ENCODE results near the gene TEX28.
"Not testable (repeated sequence)": the region's sequence is repeated elsewhere in the genome, so short reads cannot be mapped to it uniquely, and the experiment has no call there.

Gene TEX28, protein sequence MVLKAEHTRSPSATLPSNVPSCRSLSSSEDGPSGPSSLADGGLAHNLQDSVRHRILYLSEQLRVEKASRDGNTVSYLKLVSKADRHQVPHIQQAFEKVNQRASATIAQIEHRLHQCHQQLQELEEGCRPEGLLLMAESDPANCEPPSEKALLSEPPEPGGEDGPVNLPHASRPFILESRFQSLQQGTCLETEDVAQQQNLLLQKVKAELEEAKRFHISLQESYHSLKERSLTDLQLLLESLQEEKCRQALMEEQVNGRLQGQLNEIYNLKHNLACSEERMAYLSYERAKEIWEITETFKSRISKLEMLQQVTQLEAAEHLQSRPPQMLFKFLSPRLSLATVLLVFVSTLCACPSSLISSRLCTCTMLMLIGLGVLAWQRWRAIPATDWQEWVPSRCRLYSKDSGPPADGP

DNA sequence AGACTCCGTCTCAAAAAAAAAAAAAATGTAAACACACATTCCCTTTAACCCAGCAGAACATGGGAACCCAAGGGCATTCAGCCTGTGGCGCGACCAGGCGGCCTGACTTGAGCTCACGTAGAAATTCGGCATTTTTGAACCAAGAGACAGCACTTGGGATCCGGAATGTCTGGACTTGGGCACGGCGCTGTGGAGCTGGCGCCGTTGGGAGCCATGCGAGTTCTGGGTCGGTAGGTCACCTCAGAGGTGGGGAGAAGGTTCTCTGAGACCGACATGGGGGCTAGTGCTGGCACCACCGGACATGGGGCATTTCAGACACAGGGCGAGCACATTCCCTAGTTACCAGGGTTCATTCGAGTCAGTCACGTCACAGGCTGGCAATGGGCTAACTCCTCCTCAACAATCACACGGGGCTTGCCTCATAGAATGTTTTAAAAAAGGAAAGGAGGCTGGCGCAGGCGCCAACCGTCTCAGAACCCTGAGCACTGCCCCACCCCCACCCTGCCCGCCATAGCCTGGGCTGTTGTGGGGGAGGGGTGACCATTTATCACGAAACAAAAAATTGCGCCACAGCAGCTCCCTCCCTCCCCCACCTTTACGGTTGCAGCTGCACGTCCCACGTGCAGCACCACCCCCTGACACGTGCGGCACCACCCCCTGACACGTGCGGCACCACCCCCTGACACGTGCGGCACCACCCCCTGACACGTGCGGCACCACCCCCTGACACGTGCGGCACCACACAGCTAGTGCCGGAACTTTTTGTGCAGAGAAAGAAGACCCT lies at the start of gene TEX28:
TSS of gene TEX28 (minus strand) at position 334 of the 784 bp plus-strand sequence. CDS start 3,007 bp downstream, outside the sequence.
- no peak for DNase-seq (ENCODE audit: low read depth in 2 of 2)

DNA sequence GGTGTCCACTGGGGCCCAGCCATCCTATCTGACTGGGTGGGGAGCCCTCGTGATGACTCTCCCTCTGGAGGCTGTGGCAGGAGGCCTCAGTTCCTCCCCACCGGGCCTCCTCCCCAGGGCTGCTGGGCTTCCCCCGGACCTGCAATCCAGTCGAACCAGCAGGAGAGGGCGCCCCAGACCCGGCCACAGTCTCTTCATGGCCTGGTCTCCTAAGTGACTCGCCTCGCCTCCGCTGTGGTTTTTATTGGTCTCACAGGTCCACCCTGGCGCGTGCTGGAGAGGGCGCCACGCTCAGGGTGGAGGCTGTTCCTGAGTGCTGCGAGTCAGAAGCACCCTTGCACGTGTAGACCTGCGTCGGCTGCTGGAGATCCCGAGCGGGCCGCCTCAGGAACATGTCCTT lies 48.7 kb upstream of the TEX28 start:
- DNase-seq (ENCODE audit: low read depth in 2 of 2): not testable (repeated sequence)

DNA sequence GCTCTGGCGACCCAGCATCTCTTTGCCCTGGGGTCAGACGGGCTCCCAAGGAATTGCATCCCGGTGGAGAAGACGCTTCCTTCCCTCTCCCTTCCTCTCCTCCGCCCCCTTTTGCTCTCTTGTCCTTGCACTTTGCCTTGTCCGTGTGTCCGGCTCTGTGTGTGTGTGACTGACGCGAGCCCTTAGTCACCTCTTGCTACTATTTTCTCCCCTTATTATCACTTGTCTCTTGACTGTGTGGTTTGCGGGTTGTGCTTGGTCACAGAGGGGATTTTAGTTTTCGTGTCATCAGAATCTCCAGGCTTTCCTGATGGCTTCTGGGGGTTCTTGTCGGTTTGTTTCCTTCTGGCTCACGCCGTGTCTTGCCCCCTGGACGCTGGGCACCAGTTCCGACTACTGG lies 48.1 kb upstream of the TEX28 start:
- DNase-seq (ENCODE audit: low read depth in 2 of 2): not testable (repeated sequence)

DNA sequence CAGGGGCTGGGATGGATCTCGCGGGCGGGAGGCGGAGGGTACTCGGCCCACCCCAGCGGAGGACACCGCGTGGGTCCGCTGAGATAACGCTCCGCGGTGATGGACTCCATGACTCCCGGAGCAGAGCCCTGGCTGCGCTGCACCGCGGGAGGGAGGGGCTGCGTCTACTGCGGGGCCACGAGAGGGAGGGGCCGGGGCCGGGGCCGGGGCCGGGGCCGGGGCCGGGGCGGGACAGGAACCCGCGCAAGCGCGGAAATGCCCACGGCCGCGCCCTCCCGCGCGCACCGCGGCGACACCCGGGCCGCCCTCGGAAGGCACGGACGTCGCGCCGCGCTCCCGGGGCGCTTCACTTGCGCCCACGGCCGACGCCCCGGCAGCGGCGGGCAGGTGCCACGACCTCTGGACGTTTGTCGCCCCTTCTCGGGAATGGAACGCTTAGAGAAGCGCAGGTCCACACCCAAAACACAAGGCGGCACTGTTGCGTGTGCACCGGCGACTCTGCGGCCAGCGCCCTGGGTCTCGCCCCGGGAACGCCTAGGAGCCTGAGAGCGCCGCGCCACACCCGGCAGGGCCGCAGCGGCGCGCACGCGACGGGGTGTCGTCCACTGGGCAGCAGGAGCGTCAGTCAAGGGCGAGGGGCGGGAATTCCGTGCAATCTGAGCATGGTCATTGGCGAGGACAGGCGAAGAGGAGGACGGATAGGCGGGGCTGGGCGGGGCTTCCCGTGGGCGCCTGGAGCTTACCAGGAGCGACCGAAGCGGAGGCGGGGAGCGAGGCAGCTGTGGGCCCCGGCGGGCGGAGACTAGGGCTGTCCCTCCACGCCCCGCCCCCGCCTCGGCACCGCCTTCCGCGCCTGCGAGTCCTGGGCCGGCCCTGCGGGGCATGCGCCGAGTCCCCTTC lies 46.7 kb upstream of the TEX28 start:
- DNase-seq (ENCODE audit: low read depth in 2 of 2): not testable (repeated sequence)

DNA sequence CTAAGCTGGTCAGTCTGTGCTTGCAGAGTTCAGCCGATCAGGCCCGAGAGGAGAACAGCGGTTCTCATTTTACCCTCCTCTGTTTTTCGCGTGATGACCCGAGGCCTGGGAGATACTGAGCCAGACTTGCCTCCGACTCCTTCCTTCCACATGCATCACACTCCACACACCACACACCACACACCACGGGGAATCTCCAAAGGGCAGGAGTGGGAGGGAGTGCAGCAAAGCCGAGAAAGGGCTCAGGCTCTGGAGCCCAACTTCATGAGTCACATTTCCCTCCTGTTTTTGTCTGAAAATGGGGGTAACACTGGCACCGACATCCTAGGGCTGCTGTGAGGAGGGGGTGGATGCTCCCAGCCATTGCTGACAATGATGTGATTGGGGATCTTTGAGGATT lies 39.6 kb upstream of the TEX28 start:
- DNase-seq (ENCODE audit: low read depth in 2 of 2): no peak

DNA sequence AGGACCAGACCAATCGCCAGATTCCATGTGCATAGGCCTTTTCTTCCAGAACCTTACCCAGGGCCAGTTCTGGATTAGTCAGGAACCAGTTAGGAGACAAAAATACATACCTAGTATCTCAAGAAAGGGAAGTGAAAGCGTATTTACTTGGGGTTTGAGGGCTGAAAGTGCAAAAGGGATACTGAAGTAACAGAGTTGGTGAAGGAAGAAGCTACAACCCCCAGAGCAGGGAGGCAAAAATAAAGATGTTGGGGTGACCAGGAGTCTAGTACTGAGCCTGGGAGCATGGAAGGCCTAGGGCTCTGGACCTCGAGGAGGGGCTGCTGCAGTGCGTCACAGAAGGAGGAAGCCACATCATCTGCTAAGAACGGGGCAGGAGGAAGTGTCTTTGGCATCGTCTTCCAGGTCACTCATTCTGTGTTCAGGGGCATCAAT lies 38.9 kb upstream of the TEX28 start:
- no peak for DNase-seq (ENCODE audit: low read depth in 2 of 2)

DNA sequence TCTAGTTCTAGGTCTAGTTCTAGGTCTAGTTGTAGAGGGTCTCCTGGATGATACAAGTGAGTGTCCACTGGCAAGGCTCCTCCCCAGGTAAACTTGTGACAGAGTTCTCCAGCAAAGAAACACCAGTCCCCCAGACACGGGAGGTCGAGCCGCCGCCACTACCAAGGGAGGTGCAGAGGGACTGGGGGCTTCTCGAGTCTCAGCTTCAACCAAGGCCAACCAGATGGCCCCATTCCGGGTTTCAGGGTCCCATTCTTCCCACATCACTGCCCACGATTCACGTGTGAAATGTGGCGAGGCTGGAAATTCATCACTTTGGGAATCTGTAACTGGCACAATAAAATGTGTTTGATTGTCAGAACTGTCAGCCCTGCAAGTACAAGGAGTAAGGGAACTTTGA lies 38.2 kb upstream of the TEX28 start:
- DNase-seq (ENCODE audit: low read depth in 2 of 2): no peak

DNA sequence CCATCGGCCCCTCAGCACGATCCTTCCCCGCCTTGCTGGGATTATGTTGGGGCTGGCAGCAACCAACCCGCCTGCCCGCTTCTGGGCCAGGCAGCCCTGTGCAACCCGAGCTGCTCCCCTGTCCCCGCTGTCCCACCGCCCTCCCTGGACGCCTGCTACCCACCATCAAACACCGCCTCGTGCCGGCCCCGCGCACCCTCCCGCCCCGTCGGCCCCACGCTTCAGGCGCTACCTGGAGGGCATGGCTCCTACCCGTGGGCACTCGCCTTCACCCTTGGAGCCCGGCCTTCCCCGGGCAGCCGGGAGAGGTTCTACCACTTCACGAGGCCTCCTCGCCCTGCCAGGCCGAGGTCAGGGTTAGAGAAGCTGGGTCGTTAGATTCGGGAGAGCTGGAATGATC lies 37.6 kb upstream of the TEX28 start:
- no peak for DNase-seq (ENCODE audit: low read depth in 2 of 2)

DNA sequence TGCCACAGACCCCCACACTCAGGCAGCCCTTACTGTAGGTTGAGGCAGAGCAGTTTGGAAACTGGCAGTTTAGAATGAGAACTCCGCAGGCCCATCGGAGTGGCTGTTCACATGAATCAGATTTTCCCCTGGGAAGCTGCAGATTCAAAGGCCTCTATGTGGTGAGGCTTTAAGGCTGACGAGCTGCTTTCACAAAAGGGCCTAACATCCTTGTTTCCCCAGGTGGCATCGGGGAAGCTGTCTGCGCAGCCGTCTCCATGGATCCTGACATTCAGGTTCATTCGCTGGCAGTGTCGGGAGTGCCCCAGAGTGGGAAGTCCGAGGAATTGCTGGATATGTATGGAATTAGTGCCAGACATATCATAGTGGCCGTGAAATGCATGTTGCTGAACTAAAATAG lies 34.4 kb upstream of the TEX28 start:
- no peak for DNase-seq (ENCODE audit: low read depth in 2 of 2)

DNA sequence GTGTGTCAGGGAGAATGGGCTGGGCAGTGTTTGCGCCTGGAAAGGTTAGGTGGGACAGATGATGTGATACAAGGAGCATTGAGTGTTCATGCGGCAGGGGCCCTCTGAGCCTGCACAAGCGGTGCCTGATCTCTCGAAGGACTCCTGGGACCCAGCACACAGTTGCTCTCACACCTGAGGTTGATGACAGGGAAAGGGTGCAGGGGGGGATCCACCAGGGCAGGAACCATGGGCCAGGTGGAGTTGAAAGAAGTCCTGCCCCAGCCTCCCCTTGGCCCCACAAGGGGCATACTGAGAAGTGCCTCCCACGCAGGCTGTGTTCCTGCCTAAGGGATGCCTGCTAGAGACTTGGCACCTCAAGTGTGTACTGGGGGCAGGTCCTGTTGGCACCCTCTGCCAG lies 33.7 kb upstream of the TEX28 start:
- DNase-seq (ENCODE audit: low read depth in 2 of 2): no peak

DNA sequence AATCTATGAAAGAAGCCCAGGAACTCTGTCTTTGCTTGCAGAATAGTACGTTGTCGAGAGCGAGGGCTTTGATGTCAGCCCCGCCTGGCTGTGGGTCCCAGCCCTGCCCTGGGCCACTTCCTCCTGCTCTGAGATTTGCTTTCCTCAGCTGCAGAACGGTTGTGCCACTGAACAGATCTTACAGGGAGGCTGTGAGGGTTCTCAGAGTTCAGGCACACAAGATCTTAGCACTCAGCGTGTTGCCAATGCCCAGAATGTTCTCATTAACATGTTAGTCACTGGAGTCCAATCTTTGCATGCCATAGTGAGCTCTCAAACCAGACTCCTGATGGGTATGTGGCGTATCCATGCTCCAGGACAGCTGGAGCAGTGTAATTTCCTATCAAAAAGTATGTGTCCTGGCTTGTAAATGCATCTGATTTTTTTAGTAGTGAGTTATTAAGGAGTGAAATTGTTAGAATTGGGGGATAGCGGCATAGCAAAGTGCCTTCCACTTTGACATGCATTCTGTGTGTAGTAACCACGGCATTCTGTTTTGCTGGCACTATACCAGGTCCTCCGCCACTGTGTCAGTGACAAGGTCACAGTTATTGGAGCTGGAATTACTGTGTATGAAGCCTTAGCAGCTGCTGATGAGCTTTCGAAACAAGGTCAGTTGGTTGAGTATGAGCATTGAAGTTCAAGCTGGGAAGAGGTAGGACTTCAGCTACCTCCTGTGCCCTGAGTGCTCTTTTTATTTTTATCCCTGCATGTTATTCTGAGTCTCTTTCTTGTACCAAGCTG lies 32.3 kb upstream of the TEX28 start:
- no peak for DNase-seq (ENCODE audit: low read depth in 2 of 2)

DNA sequence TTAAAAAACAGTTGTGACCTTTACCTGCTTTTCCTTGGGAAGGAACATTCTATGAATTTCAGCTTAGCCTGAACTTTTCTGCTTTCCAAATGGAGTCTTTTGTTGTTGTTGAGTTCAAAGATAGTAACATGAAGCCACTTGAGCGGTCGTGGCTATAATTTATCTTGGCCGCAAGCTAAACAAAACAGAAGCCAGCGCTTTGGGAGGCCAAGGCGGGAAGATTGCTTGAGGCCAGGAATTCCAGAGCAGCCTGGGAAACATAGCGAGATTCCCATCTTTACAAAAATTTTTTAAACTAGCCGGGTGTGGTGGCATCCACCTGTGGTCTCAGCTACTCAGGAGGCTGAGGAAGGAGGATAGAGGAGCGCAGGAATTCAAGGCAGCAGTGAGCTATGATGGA lies 30.6 kb upstream of the TEX28 start:
- no peak for DNase-seq (ENCODE audit: low read depth in 2 of 2)

DNA sequence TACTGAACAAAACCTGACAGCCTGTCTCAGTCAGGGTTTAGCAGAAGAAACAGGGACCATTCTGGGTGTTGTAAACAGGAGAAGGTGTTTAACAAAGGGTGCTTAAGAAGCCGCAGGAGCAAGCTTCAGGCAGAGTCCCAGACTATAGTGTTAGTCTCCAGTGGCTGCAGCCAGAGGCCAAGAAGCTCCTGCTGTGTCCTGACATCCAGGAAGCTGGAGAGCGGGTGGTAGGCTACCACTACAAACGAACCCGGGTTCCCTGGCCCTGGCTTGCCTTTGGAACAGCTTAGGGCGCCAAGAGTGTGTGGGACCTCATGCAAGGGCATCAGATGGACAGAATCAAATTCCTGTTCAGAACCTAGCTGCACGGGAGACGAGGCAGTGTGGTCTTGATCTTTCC lies 28.6 kb upstream of the TEX28 start:
- DNase-seq (ENCODE audit: low read depth in 2 of 2): no peak

DNA sequence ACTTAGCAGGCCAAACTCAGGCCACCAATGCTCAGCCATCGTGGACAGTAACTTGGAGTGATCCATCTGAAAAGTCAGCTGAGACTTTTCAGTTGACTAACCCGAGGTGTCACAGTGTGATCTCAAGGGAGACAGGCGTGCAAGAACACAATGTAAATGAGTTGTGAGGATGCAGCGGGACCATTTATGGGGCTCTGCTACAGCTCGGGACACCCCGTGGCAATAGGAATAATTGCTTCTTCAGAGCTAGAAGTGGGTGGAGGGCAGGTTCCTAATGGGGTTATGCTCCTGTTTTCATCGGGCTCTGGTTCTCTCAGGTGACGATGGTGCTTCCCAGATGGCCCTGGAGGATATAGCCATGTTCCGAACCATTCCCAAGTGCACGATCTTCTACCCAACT lies 28.0 kb upstream of the TEX28 start:
- DNase-seq (ENCODE audit: low read depth in 2 of 2): no peak

DNA sequence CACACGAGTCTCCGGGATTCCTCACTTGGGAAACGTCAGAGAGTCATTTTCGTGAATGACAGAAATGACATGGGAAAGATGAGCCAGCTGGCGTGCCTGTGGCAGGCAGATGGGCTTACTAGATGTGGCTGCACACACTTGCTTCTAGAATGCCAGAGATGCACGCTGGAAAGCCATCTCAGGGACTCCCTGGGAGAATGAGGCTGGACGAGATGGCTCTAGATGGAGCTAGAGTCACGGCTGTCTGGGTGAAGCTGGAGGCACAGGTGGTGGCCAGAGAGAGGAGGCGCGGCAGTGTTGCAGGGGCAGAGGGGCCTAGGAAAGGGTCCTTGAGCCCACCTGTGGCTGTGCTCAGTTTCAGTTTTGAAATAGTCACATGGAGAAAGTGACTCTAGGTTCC lies 26.7 kb upstream of the TEX28 start:
- no peak for DNase-seq (ENCODE audit: low read depth in 2 of 2)

DNA sequence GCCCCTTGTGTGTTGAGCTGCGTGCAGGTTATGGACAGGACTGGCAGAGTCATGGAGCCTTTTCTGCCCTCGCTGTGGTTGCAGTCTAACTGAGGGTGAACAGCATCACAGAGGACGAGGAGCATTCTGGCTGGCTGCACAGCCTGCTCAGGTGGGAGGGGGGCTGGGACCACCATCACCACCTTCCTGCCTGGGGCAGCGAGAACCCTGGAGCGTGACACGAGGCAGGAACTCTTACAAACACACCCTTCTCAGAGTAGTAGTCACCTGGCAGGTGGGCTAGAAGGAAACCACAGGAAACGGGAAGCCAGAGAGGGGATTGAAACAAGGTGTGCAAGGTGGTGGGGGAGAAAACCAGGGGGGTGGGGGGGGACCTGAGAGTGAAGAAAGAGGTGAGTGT lies 26.2 kb upstream of the TEX28 start:
- DNase-seq (ENCODE audit: low read depth in 2 of 2): no peak

DNA sequence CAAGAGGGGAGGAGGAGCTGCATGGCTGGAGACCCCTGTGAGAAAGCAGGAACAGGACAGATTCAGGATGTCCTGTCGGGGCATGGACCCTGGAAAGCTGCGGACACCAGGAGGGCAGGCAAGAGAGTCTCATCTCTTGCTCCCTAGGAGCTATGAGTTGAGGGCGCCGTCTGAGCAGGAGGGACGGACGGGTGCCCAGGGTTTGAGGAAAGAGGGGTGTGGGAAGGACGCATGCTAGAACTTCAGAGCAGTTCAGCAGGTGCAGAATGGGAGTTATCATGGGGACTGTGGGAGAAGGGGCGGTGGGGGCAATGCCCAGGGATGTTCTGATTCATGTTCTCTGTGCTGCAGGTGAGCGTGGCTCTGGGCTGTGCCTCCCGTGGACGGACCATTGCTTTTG lies 25.5 kb upstream of the TEX28 start:
- DNase-seq (ENCODE audit: low read depth in 2 of 2): no peak

DNA sequence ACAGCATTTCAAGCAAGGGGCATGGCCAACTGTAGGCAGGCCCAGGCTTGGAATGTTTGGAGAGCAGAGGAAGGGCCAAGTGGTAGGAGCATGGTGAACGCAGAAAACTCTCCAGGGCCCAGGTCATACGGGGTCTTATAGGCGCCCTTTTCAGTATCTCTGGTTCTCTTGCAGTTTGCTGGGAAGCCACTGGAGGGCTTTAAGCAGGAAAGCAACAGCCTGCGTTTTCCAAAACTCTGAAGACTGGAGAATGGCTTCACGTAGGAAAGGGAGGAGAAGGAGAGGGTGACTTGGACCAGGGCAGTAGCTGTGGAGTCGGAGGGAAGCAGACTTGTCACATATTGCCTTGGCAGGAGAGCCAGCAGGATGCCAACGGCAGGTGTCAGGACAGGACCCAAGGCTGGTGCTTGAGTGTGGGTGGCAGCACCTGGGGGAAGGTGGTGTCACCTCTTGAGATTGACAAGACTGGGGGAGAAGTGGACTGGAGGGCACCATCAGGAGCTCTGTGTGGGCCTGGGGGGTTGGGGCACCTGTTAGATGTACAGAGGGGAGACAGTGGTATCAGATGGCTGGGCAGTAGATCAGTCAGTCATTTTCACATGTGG lies 22.6 kb upstream of the TEX28 start:
- DNase-seq (ENCODE audit: low read depth in 2 of 2): no peak

DNA sequence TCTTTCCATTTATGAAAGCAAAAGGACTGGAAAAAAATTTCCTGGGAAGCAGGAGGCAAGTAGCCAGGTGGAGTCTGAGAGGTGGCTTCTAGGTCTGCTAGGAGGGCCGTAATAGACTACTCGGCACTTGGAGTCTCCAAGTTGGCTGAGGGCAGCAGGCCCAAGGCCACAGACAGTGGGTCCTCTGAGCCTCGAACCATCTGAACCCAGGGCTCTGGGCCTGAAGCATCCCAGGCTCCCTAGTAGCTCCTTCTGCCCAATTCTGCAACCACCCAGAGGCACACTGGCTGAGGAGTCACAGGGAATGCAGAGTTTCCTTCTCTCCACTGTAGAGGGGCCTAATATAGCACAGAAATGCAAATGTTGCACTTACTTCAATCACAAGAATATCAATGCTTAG lies 20.5 kb upstream of the TEX28 start:
- no peak for DNase-seq (ENCODE audit: low read depth in 2 of 2)

DNA sequence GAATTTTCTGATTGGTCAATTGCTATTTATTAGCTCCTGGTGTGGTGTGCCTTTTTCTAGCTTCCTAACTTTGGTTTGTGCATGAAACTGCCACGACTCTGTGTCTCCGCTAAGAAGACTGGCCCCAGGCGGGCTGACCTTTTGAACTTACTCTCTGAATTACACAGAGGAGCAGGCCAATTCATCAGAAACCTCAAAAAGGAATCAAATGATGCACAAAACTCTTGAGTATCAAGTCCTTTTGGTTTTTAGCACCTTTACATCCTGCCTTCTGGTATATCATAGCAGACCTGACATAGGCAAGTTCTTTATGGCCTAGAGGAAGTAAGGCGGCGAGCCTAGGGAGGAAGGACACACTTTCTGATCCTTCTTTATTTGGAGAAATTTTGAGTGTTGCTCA lies 18.2 kb upstream of the TEX28 start:
- no peak for DNase-seq (ENCODE audit: low read depth in 2 of 2)

DNA sequence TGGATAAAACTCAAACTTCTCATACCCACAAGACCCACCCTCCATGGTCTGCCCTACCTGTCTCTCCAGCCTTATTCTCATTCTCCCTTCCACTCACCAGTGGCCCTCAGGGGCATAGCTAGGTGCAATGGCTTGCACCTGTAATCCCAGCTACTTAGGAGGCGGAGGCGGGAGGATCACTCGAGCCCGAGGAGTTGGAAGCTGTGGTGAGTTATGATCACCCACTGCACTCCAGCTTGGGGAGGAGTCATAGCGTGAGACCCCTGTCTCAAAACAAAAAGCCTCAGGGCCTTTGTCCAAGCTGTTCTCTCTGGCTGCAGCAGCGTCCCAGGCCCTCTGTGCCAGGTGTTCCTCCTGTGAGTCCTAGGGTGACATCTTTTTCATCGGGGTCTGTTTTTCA lies 17.2 kb upstream of the TEX28 start:
- DNase-seq (ENCODE audit: low read depth in 2 of 2): no peak

Data from stimulated activated CD4-positive, alpha-beta T cell treated with anti-CD3 and anti-CD28 coated beads, Interleukin-1b, Interleukin-23, amount 100 ng/mL, for 4 hours (primary cell).